AG10803 (cell line): ENCODE data around the gene GPX4.

Experiments used
- DNase-seq: peaks from one replicate; pipeline ENCODE4 v3.0.0; 2010; ENCODE audit warnings: low read depth
- H3K4me3 ChIP-seq: 2 replicates; pipeline ENCODE4 v1.5.1; 2011; ENCODE audit warnings: mild to moderate bottlenecking, low read length, control low read depth
- CTCF ChIP-seq: conservative IDR thresholded peaks from 2 replicates; pipeline ENCODE4 v1.5.1; 2011; ENCODE audit warnings: mild to moderate bottlenecking, low read length, control low read depth, inconsistent platforms

The GPX4 gene

GRCh38 chr19:1076046-1076386, 27.8 kb upstream of the GPX4 start:
- no peak for TF ChIP-seq CTCF
- DNase-seq, result no peak
- H3K4me3 ChIP-seq, result no peak overlapping the region

GRCh38 chr19:1076951-1077350, 26.8 kb upstream of the GPX4 start:
- no peak for DNase-seq
- H3K4me3 ChIP-seq, result no peak overlapping the region
- TF ChIP-seq CTCF, result no peak

- H3K4me3 ChIP-seq, result no peak overlapping the region
- no peak for DNase-seq
- TF ChIP-seq CTCF, result no peak
These were observed 24.2 kb upstream of the GPX4 start for GRCh38 chr19:1079566-1080111.

GRCh38 chr19:1080360-1081161, 23.2 kb upstream of the GPX4 start:
- no peak for TF ChIP-seq CTCF
- H3K4me3 ChIP-seq, result no peak overlapping the region
- DNase-seq, result no peak

GRCh38 chr19:1081301-1082164, 22.3 kb upstream of the GPX4 start:
- TF ChIP-seq CTCF, result no peak
- no peak for DNase-seq
- no peak overlapping the region for H3K4me3 ChIP-seq

- TF ChIP-seq CTCF, result no peak
- no peak for DNase-seq
- no peak overlapping the region for H3K4me3 ChIP-seq
These were observed 21.4 kb upstream of the GPX4 start for GRCh38 chr19:1082165-1082927.
